NCI-H345 treated with DMSO at 0.1 percent for 48 hours (cell line): ENCODE measurements around the gene RTN4RL1.
A peak's percentile ranks its signal among the peaks of the same experiment; 100 is the strongest.

Experiments used
- DNase-seq: peaks from one replicate; lab custom pipeline; 2025; ENCODE audit not compliant: unreplicated experiment; lab: John Stamatoyannopoulos, UW

Gene RTN4RL1

DNA sequence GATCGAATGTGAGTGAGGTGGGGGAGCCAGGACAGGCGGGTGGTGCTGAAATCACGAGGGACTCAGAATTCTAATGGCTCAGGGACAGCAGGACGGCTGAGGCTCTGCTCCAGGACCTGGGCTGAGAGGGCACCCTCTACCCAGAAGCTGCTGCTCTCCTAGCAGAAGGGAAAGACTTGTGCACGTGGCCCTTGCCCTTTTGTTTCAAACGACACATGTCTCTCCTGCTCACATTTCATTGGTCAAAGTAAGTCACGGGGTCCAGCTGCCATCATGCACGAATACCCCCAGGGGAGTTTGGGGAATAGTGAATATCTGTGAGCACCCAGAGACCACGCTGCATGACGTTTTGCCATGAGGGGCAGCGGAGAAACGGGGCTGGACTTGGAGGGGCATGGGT, 73.2 kb downstream of the RTN4RL1 start:
- no peak for DNase-seq

DNA sequence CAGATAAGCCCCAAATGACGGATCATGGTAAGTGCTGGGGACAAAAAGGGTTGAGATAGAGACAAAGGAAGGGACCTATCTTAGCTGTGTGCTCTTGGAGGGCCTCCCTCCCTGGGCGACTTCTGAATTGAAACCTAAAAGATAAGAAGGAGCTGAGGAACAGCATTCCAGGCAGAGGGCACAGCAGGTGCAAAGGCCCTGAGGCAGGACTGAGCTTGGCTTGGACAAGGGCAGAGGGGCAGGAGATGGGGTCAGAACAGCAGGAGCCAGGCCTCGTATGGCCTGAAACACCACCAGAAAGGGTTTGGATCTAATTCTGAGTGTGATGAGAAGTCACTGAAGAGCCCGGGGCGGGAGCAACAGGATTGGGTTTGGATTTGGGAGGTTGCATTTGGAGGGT, 75.4 kb downstream of the RTN4RL1 start:
- DNase-seq: no peak

DNA sequence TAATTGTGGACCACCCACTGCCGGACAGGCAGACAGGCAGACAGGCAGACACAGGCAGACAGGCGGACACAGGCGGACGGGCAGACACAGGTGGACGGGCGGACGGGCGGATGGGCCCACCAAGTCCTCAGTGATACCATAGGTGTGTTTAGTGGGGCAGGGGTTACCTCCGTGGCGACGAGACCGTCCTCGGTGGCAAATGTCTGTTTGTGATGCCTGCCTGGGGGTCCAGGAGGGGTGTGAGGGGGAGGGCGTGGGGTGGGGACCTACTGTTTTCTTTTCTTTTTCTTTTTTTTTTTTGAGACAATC, 76.7 kb downstream of the RTN4RL1 start:
- DNase-seq: no peak

DNA sequence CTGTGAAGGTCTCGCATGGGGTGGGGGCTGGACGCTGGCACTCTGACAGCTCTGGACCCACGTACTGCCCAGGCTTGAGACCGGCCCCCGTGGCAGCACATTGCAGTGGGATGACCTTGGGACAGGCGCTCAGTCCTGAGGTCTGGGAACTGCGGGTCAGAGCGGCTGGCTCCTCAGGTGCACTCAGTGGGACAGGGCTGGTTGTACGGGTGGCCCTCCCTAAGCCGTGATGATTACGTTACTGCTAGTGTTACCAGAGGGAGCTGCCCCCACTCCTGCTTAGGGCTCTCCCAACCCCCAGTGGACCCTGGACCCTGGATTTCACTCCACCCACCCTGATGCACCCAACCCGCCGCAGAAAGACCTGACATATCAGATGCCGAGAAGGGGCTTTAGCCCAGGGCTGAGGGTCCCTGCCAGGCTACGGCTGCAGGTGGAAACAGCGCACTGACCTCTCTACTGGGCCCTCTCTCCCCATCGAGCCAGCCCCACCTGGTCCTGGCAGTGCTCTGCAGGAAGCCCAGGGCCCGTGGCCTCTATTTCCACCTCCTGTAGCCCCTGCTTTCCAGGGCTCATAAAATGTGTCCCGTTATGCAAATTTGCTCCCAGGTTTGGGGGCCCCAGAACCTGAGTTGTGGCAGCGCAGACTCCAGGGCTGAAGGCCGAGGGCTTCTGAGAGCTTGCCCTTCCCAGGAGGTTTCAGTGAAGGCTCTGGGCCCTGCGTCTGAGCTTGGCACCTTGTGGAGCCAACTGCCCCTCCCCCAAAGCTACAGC, 77.2 kb downstream of the RTN4RL1 start:
- DNase-seq: no peak

DNA sequence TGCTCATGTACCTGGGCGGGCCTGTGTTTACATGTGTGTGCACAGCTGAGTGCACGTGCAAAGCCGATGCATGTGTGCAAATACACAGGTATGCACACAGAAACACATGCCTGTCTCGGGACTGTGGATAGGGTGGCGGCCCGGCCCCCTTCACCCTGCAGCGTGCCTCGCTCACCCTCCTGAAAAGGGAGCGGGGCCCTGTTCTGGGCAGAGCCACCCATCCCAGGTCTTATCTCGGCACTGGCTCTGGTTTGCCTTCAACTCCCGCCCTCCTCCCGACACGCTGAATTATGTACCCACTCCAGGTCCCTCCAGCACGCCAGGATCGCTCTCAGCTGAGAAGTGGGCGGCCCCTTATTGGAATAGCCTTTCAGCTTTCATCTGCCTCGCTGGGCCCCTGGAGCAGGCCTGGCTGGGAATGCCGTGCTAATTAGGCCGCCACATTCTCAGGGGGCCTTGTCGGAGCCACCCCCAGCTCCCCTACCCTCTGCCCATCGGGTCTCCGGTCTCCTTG, 77.8 kb downstream of the RTN4RL1 start:
- no peak for DNase-seq

DNA sequence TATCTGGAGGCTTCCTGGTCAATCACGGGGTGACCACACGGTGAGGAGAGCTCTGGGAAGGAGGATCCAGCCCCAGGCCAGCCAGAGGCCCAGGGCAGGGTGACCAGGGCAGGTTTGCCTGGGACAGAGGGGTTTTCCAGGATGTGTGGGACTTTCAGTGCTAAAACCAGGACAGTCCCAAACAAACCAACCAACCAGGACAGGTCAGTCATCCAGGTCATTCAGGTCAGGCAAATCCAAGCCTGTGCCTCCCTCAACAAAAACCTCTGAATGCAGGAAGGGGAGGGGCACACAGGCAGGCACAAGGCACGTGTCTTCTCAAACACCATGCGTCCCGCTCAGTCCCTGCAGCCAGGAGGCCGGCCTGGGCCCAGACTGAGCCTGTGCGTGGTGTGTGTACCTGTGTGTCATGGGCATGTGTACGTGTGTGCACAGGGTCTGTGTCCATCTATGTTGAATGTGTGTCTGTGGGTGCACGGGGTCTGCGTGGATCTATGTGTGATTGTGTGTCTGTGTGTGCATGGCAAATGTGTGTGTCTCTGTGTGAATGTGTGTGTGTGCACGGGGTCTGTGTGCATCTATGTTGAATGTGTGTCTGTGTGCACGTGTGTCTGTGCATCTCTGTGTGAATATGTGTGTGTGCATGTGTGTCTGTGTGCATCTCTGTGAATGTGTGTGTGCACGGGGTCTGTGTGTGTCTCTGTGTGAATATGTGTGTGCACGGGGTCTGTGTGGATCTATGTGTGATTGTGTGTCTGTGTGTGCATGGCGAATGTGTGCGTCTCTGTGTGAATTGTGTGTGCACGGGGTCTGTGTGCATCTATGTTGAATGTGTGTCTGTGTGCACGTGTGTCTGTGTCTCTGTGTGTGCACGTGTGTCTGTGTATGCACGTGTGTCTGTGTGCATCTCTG, 78.9 kb downstream of the RTN4RL1 start:
- DNase-seq: no peak

DNA sequence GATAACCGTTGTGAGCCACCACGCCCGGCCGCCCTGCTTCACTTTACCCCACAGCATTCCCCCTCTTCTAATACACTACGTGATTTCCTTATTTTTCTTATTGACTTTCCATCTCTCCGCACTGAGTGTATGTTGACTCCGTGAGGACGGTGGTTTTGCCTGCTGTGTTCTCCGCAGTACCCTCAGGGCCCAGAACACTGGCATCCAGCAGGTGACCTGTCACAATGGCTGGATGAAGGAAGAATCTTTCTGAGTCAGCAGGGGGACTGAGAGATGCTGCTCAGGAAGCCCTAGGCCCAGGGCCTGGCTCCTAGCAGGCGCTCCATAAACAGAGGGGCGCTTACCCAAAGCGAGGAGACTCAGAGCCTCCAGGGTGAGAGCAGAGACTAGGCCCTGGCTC, 79.5 kb downstream of the RTN4RL1 start:
- DNase-seq: no peak

DNA sequence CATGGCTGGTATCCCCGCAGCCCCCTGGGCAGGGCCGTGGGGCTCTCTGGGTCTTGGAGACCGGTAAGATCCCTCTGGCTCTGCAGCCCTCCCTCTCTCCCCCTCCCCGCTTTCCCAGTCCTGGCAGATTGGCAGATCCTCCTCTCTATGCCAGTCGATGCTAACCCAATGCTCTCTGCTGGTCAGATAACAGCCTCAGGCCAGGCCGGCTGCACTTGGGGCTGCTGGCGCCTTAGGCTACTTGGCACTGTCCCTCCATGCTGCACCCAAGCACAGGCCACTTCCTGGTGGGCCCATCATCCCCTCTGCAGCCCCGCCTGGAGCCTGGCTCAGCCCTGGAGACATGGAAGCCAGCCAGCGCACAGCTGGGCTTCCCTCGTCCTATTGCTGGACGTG, 81.7 kb downstream of the RTN4RL1 start:
- DNase-seq: no peak

DNA sequence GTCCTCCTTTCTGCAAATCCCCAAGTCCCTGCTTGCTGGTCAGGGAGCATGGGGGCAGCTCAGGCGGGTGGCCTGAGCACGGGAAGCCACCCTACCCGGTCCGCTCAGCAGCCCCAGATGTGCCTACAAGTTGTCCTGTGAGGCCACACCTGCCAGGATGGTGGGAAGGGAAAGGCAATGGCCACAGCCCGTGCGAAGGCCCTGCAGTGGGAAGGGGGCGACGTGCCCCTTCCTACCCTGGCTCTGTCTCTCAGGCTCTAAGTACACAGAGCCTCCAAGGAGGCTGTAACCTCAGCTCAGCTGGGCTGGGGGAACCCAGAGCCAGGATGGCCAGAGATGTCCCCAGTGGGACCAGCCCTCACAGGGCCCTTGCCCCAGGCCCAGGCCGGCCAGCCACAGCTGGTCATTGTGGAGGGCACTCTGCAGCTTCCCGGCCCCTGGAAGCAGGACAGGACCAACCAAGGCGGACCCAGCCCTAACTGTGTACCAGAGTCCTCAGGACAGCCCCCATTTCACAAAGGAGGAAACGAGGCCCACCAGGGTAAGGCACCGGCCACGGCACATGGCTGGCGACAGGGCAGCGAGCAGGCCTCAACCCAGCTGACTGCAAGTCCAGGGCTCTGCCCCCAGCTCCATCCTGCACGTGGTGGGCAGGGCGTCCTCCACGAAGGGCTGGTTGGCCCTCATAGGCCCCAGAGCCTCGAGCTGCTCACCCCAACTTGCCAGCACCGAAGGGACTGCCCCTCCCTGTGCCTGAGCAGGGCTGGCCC, 82.3 kb downstream of the RTN4RL1 start:
- DNase-seq: no peak

DNA sequence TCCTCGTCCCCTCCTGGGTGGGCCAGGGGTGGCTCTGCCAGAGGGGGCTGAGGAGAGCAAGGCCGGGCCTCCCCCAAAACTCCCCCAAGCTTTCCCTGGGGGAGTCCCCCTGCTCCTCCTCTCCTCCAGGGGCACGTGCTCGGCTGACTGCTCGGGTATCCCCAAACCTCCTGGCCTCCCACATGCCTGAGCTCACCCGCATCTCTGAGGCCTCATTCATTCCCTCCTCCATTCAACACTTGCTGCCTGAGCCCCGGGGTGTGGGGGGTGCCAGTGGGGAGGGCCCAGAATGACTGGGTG, 83.1 kb downstream of the RTN4RL1 start:
- no peak for DNase-seq

DNA sequence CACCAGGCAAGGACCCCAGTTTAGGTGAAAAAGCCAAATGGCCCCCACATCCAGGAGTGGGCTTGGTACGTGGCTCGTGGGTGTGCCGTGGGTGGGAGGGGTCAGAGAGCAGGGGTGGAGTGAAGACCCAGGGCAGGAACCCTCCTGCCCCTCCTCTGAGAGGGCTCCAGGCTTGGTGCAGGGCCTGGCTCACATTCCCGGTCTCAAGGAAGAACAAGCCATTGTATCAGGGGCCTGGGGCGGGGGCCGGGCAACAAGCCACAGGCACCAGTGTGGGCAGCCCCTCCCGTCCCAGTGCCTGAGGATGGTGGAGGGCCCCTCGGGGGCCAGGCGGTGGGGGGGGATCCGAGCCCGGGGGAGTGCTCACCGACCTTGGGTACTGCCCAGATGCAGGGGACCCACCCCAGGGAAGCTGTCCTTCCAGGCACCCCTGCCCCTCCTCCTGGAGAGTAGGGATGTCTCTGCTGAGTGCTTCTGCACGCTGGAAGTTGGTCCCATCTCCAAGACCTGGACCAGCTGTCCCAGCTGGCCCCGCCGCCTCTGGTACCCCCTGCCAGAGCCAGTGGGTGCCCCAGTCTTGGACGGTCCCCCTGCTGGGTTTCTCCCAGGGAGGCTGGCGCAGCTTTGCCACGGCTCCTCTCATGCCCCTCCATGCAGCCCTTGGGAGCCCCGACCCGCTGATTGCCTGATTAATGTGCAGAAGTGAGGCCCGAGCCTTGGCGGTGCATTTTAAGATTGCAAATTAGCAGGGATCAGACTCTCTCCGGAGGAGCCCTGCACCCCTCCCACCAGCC, 83.7 kb downstream of the RTN4RL1 start:
- no peak for DNase-seq

DNA sequence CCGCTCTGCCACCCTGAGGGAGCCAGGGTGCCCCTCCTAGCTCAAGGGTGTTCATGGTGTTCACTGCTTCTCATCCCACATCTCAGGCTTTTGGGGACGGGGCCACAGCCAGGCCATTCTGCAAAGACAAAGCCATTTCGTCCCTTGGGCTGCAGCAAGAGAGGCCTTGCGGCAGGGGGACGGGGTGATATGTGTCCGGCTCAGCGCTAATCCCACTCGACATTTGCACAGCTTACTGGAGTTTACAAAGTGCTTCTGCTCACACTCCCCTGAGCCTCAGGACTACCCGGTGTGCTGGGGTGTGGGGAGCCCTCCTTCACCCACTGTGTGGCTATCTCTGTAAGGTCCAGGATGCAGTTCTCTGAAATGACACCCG, 84.3 kb downstream of the RTN4RL1 start:
- no peak for DNase-seq

DNA sequence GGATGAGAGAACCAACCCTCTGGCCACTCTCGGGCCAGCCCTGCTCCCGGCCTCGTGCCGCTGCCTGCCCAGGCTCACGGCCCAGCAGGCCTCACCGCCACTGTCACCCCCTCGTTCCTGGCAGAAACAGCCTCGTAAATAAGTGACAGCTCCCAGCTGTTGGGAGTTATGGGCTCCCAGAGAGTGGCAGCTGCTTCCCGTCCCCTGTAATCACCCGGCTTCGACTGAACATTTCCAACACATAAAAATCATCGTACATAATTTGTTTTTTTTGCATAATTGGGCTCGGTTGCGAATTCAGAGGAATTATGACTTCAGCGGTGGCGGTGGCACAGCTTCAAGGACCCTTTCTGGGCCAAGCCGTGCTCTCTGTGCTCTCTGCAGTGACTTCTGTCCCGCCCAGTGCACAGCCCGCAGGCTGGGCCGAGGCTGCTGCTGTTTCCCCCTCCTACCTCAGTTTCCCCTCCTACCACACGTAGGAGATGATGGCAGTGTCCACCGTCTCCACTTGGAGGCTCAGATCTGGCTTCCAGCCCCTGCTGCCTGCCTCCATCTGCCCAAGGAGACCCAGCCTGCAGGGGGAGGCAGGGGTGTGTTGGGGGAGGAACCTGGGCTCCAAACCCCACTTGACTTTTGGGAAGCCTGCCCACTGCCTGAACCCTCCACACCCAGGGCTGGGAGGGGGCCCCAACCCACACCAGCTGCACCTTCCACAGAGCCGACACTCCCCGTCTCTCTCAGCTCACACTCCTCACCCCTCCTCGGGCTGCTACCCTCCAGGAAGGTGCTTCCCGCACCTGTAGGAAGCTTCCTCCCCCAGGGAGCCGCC, 84.9 kb downstream of the RTN4RL1 start:
- no peak for DNase-seq

DNA sequence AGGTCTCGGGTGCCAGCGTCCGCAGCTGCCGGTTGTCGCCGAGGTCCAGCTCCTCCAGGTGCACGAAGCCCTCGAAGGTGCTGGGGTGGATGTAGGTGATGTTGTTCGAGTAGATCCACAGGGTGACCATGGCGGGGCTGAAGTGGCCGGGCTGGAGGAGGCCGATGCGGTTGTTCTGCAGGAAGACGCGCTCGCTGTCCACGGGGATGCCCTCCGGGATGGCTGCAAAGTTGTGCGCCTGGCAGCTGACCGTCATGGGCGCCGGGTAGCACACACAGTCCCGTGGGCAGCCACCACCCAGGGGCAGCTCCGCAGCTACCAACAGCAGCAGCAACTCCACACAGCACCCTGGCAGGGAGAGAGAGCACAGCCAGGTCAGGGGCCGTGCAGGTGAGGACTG, 87.7 kb downstream of the RTN4RL1 start:
- no peak for DNase-seq

DNA sequence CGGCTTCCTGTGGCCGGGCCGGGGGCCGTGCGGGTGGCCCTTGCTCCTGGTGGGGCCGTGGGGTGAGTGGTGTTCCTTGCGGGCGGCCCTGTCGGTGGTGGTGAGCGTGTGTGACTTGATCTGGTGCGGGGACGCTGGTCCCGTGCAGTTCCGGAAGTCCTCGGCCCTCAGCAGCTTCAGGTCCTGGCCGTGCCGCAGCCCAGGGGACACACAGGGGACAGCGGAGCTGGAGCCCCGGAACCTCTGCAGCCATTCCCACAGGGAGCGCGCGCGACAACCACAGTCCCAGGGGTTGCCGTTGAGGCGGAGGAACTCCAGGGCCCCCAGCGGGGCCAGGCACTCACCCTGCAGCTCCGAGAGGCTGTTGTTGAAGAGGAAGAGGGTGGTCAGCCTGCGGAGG, 88.4 kb downstream of the RTN4RL1 start:
- DNase-seq: no peak

DNA sequence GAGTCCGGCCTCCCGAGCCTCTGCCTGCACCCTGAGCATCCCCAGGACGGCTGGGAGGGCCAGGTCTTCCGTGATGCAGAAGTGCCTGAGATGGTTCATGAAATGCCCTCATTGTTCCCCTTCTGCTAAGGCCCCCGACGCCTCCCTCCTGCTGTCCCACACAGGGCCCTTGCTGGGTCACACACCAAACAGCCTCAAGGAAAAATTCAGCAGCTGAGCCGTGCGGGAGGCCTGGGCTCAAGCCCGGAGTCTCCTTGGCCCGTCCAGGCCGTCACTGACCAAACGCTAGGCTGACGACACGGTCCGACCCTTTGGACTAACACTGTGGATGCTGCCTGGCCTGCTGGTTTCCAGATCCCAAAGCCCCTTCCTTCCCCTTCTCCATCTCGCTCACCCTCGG, 90.2 kb downstream of the RTN4RL1 start:
- DNase-seq: no peak

DNA sequence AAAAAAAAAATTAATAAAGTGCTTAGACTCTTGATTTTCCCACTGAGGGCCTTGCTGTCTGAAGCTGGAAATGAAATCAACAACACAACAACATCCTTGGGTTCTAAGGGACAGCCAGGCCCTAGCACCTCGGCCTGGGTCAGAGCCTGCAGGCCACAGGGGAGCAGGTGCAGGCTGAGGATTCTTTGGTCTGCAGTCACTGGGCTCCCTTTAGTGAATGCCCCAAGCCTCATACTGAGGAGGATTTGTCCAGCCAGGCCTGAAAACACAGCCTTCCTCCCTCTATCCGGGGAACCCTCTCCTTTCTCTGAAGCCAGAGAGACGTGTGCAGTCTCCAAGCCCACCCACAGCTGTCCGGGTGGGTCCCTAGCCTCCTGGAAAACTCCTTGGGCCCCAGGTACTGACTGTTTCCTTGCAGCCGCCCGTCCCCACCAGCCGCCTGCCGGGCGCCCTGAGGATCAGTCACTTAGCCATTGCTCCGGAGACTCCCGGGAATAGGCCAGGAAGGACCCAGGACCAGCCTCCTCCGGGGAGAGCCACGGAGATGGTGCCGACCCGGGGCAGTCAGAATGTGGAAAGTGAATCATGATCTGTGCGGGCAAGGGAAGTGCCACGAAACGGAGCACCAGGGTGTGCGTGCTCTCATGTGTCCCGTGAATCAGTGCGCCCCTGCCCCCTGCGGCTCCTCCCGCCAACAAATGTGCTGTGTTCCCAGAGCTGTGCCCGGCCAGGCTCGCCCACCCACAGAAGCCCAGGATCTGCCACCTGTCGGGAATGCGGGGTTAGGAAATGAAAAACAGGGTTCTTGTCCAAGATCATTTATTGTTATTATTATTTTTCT, 91.0 kb downstream of the RTN4RL1 start:
- no peak for DNase-seq

DNA sequence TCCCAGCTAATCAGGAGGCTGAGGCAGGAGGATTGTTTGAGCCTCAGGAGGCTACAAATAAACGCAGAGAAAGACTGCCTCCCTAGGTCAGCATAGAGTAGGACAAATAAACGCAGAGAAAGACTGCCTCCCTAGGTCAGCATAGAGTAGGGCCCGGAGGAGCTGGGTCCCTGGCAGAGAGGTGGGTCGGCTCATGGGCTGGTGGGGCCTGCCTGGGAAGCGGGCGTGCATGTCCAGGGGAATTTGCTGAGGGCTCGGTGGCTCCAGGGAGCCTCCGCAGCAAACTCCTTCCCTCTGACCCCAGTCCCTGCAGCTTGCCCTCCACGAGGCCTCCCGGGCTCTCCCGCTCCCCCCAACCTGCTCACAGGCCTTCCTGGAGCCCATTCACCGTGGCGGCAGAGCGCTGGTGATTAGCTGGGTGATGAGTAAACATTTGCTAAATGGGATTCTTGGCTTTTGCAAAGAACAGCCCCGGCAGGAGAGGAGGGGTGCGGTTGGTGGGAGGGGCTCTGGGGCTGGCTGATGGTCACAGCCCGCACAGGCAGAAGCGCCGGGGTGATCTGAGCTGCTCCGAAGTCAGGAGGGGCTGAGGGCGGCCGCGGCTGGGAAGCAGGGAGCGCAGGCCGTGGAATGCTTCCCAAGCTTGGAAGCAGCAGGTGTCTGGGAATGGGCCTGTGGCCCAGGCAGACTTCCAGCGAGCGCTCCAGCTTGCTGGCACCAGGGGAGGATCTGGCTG, 93.1 kb downstream of the RTN4RL1 start:
- DNase-seq: peak; percentile 12

DNA sequence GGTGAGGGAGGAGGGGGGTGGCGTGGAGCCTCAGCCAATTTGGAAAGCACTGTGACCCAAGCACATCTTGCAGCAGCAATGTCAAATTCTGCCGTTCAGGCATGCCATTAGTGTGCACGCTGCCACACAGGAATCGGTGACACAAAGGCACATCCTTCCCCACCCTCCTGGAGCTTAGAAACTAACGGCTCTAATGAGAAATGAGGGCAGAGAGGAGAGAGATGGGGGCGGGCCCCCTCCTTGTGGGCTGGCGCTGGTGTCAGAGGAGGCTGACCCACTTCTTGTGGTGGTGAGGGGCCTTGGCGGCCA, 94.8 kb downstream of the RTN4RL1 start:
- no peak for DNase-seq
